Measurements from ENCODE around the gene RASD1.

The RASD1 gene

DNA sequence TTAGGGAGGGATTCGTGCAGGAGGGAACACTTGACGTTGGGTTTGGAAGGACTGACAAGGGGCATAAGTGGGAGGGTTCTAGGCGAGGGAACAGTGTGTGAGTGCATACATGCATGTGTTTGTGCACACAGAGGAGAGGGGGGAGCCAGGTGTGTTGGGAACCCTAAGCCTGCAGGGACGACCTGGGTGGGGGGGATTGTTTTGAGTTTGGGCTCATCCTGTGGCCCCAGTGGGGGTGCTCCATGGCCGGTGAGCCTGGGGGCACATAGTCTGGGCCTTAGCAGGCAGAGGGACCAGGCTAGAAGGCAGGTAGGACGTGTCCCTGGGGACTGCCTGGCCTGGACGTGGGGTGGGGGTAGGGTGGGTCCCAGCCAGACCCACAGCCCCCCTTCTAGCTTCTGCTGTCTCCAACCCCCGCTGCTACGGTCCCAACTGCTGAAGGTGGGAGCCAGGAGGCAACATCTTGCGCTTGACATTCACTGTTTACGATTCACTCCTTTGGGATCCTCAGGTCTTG, 11.9 kb upstream of the RASD1 start:
- TF ChIP-seq CTCF (IDR thresholded peaks at IDR 0.05; ENCODE audit: extremely low read depth, missing control alignments), result no peak
- DNase-seq (ENCODE audit: low spot score), result no peak

DNA sequence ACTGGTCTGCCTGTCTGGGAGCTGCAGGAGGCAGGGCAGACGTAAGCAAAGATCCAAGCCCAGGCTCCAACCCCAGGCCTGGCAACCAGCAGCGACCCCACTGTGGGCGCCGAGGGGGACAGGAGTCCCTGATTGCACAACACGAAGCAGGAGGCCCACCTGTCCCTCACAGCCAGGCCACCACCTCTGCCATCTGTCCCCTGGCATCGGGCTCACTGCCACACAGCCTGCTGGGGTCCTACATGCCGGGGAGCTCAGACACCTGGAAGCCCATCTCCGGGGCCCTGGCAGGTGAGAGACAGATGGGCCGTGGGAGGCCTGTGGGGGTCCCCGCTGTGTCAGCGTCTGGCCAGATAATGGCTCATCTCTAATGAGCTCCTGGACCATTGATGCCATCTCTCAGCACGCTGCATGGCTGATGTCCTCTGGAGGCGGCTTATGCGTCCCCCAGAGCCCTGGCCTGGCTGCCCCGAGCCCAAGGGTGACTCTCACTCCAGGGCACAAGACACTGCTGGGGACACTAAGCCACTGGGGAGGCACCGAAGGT, 11.3 kb upstream of the RASD1 start:
- no peak for TF ChIP-seq CTCF (IDR thresholded peaks at IDR 0.05; ENCODE audit: extremely low read depth, missing control alignments)
- no peak for DNase-seq (ENCODE audit: low spot score)

DNA sequence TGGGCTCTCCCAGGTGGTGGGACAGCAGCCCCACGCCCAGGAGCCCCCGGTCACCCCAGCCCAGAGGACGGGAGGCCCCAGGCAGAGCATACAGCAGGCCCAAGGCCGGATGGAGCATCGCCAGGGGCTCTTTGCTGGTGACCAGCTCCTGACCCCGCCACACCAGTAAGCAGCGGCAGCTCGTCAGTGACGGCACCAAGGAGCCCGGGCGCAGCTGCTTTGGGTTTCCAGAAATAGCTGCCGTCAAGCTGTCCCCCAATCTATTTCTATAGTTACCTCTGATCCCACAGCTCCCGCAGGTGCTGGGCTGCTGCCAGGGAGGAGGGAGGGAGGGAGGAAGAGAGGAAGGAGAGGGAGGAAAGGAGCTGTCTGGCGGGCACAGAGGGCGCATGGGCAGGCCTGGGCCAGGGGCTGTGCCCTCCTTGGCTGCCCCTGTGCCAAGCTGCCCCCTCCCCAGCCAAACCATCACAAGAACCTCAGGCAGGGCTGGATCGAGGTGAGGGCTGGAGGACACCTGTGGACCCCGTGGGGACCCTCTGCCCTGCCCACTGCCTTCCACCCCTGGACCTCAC, 10.8 kb upstream of the RASD1 start:
- TF ChIP-seq CTCF (IDR thresholded peaks at IDR 0.05; ENCODE audit: extremely low read depth, missing control alignments), result no peak
- DNase-seq (ENCODE audit: low spot score), result no peak

DNA sequence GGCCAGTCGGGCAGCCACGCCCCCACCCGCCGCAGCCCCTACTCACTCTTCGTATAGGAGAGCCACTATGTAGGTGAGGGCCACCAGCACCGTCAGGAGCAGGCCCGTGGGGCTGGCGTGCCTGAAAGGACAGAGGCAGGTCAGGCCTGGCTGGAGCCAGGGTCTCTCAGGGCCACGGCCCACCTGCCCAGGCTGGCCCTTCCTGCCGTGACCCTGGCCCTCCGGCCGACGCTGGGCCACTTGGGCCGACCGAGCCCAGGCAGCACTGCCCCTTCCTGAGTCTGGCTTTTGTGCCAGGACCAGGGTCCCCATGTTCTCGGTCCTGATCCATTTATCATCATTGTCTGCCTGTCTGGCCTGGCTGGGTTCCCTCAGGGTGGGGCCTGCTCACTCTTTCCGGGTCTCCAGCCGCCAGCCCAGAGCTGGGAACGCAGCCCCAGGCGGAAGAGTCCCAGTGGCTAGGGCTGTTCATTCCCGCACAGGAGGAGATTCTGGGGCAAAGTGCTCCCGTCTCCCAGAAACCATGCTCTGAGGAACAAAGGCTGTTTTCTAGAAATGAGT, 10.1 kb upstream of the RASD1 start:
- no peak for TF ChIP-seq CTCF (IDR thresholded peaks at IDR 0.05; ENCODE audit: extremely low read depth, missing control alignments)
- no peak for DNase-seq (ENCODE audit: low spot score)

- DNase-seq (ENCODE audit: low spot score), result no peak
- no peak for TF ChIP-seq CTCF (IDR thresholded peaks at IDR 0.05; ENCODE audit: extremely low read depth, missing control alignments)
Observed at GRCh38 chr17:17505610-17506171, 9.5 kb upstream of the RASD1 start.

DNA sequence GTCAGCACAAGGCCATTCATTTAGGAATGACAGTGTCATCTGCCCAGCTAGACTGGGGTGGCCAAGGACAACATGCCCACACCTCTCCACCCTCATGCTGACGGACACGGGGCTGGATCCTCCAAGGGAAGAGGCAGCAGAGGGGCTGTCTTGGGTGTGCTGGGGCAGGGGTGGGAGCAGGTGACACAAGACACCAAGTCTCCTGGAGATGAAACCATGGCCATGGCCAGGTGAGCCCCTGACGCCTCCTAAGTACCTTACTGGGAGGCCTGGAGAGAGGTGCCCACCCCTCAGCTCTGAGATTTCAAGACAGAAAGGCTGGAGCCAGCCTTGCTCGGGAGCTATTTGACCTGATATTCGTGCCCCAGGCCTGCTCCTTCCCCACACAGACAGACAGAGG, 9.0 kb upstream of the RASD1 start:
- DNase-seq (ENCODE audit: low spot score), result no peak

More for the DNA sequence above, 9.0 kb upstream of the RASD1 start:
- no peak for TF ChIP-seq CTCF (IDR thresholded peaks at IDR 0.05; ENCODE audit: extremely low read depth, missing control alignments)
